NCI-H2081 (cell line): ENCODE results near the gene MYOG.

ENCODE experiments used
- DNase-seq, 2 experiments: peaks; one replicate each; lab custom pipeline; 2025; lab: John Stamatoyannopoulos, UW

Gene MYOG

DNA sequence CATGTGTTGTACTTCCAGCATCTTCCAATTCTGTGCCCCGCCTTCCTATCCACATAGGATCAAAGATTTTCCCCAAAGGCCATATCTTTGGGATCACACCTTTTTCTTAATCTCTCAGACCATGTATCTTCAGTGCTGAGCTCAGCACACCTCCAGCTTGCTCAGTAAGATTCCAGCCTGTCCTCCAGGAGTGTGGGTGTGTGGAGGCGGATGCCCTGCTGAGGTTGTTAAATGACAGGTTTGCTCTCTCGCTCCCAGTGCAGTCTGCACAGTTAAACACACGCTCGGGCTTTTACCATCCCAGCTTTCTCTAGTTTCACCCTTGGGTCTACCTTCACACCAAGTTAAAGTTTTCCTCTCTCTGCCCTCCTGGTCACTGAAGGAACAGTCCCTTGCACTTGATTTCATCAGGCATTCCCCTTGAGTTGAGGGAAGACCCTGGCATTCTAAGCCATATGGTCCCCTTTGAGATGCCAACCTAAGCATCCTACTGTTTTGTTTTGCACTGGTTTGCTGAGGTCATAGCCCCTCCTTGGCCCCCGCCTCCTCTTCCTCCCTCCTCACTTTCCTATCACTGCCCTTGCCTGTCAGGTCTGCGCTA, 13.7 kb downstream of the MYOG start:
- no peak for DNase-seq

DNA sequence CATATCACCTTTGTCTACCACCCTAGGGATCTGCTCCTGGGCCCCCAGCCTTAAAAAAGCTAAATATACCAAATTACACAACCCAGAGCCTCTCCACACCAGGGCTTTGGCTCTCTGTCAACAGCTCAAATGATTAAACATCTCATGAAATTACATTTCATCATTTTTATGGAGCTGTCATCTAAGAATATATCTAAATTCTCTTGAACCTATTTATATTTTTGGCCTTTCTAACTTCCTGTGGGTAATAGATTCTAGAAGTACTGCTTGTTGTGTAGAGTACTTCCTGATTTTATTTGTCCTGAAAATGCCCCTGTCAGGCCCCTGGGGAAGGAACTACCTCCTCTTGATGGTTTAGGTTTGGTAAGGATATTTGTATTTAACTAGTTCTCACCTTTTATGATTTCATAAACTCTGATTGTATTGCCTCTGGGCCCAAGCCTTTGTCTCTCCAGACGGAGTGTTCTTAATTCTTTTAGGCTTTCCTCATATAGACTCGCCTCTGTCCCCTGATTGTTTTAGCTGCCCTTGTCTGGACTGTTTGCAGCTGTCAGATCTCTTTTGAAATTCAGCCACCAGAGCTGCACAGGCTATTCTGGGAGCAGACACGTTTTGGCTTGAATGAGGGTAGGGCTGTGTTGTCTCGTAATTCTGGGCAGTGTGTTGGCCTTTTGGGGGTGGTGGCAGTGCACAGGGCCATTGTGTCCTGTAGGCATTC, 16.6 kb downstream of the MYOG start:
- DNase-seq: peak in 1 of 2 experiments; percentile 53

DNA sequence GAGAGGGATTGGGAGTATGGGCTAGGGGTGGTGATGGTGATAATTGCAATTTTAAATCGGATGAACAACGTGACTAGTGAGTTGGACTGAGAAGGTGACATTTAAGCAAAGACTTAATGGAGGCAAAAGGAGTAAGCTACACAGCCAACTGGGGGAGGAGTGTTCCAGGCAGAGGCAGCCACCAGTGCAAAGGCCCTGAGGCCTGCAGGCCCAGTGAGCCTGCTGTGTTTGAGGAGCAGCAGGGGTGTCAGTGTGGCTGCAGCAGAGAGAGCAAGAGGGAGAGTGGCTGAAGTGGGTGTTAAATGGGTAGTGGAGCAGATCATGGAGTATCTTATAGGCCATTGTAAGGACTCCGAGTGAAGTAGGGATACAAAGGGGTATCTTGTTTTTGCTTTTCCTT, 18.8 kb downstream of the MYOG start:
- no peak for DNase-seq

DNA sequence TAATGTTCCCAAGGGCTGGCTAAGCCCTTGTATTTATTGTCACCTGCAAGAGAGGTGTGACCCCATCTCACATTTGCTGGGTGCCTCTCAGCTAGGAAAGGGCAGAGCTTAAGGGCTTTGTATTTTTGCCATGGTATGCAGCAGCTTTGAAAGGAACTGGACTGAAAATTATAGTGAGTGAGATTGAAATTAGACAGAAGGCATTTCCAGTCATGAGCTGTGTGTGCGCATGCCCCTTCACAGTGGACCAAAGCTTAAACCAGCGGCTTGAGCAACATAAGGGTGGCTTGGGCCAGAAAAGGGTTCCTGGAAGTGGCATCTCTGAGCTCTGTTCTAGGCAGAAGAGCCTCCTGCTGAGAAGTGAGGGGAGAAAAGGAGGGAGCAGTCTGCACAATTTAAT, 19.8 kb downstream of the MYOG start:
- no peak for DNase-seq

DNA sequence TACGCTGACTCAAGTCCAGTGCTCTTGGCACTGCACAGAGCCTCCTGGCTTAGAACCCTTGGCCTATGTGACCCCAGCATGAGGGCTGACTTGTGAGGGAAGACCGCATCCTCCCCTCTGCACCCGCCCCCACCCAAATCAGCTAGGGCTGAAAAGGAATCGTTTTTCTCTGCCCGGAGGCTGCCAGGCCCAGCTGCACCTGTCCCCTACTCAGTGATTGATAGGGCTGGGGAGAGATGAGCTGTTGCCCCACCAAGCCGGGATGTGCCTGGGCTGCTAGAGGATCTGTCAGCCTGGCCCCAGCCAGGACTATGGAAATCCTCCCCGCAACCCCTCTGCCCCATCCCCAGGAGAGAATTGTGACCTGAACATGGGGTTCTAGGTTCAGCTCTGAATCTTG, 20.6 kb downstream of the MYOG start:
- no peak for DNase-seq

DNA sequence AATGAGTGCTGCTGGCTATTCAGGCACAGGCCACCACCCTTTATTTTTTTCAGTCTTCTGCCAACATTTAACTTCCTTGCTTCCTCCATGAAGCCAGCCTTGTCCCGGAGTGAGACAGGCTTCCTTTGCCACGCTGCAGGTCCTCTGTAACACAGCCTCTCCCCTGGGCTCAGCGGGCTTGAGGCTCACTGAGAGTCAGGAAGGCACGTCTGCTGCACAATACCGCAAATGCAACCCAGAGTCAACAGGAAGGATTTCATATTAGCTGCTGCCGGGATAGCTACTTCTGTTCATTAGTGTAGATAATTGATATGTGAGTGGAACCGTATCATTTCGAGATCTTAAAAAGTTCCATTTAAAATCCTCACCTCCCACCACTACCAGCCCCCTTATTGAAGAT, 22.5 kb downstream of the MYOG start:
- DNase-seq: no peak

DNA sequence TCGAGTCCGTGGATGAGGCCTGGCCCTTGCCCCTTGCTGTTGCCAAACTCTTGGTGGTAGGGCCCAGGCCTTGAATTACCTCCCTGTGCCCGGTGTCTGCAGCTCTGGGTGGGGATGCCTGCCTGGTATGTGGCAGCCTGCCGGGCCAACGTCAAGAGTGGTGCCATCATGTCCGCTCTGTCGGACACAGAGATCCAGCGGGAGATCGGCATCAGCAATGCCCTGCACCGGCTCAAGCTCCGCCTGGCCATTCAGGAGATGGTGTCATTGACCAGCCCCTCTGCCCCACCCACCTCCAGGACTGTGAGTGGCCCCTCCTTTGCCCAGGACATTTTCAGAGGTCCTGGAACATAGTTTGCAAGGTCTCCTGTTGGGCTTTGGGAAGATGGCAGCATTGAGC, 25.7 kb downstream of the MYOG start:
- DNase-seq: no peak

DNA sequence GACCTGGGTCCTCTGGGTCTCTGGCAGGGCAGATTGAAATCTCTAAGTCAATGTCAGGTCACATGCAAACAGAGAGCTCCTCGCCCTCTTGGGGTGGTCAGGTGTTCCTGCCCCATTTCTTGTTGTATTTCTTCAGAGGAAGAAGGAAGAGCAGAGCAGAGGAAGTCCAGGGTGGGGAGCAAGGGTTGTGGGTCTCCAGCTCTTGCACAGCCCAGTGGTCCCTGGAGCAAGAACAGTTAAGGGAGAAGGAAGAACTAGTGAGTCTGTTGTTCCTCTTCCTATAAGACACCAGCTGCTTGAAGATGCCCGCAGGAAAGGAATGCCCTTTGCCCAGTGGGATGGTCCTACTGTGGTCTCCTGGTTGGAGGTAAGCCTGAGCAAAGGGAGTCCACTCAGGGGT, 26.3 kb downstream of the MYOG start:
- DNase-seq: no peak

DNA sequence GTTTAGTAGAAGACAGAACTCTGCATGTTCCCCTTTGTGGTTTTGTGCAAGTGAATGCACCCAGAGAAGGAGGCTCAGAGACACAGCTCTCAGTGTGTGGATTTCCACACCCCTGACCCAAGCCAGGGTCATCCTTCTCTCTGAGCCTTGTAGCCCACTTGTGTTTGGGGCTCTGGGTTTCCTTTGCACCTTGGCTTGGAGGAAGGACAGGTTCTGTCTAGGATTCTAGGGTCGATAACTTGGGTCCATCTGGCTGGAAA, 27.2 kb downstream of the MYOG start:
- no peak for DNase-seq

DNA sequence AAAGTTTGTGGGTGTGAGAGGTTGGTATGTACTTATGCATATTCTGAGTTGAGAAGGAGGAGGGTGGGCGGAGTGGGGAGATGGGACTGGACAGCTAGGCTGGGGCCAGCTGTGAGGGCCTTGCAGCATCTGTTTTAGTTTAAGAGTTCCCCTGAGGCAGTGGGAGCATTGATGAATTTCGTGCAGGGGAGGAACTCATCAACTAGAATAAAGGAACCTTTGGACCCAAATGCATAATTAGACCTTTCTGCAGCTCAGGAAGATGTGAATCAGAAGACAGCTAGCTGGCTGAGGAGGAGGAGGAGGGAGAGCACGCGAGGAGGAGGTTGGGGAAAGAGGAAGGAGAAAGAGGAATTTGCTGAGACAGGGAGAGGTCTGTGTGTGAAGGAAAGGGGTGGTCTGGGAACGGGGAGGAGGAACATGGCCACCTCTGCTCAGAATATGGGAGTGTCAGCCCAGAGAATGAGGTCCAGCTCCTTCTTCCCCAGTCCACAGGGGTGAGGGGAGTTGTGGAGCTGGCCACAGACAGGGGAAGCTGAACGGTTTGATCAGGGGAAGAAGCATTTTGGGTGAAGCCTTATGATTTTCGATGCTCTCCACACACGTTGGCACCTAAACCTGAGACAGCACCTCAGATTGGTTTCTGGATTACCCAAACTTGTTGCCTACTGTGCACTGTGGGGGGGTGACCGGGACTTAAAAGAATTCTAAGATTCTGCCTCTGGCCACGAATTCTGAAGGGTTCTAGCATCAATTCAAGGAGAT, 27.7 kb downstream of the MYOG start:
- no peak for DNase-seq

DNA sequence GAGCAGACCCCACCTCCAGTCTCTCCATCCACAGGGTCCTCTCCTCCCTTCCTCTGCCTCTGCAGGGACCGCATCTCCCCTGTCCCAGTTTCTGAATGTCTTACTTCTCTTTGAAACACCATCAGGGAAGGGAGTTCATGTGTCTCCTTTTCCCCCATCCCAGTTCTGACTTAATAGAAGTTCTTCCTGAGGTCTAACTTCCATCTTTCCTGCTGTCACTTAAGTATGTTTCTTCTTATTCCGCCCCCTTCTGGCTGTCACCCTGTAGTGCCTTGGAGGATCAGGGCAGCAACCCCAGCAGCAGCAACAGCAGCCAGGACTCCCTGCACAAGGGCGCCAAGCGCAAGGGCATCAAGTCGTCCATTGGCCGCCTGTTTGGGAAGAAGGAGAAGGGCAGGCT, 29.3 kb downstream of the MYOG start:
- DNase-seq: no peak

DNA sequence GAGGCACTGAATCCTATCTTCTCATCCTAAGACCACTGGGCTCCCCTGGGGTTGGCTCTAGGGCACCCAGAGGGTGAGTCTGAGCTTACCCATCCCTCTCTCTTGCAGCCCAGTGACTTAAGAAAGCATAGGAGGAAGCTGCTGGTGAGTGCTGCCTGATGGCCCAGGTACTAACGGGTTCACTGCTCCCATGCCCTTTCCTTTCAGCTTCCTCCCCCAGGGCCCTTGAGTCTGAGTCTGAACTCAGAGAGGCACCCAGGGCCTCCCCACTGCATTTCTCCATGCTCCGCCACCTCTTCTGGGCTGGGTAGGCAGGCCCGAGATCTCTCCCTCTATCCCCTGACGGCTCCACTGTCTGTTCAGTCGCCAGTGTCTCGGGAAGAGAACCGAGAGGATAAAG, 29.8 kb downstream of the MYOG start:
- no peak for DNase-seq

DNA sequence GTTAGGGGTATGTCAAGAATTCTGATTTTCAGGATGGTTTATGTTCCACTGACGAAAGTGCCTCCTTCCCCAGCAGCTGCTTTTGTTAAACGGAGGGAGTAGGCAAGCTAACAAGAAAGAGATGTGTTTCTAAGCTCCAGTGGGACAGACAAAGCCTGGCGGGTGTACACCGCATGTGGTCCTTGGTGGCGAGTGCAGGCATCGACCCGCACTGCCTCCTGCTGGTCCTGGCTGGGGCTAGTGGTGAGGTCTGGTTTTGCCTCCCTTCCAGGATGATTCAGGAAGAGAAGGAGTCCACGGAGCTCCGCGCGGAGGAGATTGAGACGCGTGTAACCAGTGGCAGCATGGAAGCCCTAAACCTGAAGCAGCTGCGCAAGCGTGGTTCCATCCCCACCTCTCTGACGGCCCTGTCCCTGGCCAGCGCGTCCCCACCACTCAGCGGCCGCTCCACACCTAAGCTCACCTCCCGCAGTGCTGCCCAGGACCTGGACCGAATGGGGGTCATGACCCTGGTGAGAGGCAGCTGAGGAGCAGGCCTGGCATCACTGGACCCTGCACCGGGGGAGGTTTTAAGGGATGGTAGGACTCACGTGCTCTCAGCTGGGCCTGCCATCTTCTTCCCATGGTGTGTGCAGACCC, 30.5 kb downstream of the MYOG start:
- no peak for DNase-seq

DNA sequence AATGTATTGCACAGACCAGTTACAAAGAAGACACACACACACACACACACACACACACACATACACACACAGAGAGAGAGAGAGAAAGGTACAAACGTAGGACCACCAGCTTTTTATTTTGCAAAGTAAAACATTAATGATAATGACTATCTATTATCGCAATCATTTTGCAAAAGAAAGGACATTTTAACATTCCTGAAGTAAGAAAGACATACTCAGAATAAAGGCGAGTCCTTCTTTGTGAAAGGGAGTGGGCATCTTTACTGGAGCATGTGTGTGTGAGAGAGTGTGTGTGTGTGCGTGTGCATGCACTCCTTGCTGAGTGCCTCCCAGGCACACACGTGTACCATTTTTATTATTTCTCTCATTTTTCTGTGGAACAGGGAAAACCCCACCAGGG, 31.2 kb downstream of the MYOG start:
- no peak for DNase-seq

DNA sequence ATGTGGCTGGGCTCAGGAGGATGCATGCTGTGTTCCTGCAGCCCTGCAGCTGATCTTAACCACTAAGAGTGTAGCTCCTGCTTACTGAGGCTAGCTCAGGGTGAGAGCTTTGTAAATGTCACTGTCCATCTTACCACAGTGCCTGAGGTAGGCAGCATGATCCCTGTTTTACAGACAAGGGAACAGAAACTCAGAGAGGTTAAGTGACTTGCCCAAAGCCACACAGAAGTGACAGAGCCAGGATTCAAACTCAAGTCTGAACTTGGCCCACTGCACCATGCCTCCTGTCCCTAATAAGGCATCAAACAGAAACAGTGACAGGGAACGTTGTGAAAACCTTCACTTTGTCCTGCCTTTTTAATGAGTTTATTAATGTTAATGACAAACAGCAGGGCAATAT, 31.6 kb downstream of the MYOG start:
- no peak for DNase-seq

DNA sequence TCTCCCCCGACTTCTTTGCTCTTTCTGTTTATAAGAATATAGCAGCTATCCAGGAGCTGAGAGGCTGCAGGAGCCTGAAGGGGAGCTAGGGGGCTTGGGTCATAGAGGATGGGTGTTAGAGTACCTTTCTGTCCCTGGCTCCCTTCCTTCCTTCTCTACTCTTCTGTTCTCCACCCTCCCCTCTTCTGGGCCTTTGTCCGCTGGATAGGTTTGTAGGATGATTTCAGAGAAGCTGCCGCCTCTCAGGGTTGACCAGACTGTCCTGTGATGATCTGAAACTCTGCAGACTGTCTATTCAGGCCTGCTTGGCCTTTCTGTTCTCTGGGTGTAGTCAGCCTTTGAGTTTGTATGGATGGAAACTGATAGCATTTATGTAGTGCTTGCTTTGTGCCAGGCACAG, 33.2 kb downstream of the MYOG start:
- no peak for DNase-seq

DNA sequence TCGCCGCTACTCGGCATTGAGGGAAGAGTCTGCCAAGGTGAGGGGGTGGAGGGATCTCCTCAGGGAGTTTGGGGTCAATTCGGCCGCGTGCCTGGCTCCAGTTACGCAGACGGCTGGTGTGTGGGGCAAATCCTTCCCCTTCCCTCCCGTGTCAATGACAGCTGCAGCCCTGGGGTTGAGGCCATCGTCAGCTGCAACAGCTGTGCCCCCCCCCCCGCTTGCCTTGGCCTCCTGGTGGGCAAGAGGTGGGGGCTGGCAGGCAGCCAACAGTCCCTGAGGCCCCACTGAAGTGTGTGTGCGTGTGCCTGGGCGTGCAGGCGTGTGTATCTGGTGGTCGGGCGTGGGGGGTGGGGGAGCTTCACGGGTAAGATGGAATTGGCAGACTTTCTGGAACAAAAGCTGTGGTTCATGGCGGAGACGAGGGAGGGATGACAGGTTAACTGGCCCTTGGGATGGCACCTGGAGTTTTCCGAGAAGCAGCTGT, 33.9 kb downstream of the MYOG start:
- peak; percentile 50 to 73 for DNase-seq

DNA sequence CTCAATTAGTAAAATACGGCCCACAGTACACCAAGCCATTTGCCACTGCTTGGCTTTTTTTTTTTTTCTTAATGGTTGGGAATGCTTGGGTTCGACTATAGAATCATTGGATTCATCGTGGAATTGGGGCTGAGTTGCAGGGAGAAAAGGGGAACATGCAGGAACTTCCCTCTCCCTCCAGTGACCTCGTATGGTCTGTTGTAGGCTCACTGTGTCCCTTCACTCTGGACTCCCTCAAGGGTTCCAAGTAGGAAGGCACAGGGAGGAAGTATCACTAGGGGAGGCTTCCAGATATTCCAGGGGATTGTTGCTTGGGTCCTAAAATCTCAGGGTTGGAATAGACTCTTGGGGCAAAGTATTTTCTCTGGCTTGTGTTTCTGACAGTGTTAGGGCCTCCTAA, 35.0 kb downstream of the MYOG start:
- no peak for DNase-seq

DNA sequence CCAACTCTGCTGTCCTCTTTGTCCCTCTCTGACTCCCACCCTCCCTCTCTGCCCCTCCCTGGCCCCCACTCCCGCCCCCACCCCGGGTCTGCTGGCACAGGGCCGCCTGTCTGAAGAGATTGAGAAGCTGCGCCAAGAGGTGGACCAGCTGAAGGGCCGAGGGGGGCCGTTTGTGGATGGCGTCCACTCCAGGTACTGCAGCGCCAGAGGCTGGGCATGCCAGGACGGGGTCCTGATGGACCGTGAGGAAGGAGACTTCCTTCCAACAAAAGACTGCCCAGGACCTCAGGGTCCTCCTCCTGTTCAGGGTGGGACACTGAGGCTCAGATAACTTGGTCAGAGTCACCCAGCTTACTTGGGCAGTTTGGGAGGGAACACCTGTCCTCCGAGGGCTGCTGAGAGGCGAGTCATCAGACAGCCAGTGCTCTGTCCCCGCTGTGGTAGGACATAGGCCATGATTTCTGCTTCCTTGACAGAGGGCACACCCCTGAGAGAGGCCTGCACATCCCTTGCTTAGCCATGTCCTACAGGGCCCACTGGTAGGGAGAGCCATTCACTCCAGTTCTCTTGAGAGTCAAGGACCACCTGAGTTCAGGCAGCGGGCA, 36.1 kb downstream of the MYOG start:
- no peak for DNase-seq

DNA sequence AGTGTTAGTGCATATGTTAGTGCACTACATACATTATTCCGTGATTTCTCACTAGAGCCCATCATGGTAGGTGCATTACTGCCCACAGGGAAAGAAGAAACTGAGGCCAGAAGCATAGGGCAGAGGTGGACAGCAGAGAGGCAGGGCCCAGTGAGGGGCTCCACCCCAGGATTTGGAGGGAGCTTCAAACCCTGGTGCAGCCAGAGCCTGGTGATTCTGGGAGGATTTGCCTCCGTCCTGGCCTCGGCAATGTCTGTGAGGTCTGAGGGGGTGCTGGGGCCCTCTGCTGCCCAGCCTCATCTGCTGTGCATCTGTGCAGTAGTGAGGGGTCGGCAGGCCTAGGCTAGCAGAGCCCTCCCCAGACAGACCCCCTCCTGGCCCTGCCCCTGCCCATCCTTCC, 36.7 kb downstream of the MYOG start:
- no peak for DNase-seq

DNA sequence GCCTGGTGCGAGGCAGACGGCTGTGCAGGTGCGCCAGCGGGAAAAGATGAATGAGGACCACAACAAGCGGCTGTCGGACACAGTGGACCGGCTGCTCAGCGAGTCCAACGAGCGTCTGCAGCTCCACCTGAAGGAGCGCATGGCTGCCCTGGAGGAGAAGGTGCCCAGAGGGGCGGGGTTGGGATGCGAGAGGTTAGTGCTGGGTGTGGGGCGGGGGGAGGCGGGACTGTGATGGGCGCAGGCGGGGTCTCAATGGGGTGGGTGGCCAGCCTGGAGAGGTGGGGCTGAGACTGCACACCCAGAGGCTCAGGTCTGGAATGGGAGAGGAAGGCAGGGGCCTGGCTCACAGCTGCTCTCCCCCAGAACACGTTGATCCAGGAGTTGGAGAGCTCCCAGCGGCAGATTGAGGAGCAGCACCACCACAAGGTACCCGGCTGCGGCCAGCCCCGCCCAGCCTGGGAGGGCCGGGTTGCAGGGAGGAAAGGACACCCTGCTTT, 37.2 kb downstream of the MYOG start:
- no peak for DNase-seq

DNA sequence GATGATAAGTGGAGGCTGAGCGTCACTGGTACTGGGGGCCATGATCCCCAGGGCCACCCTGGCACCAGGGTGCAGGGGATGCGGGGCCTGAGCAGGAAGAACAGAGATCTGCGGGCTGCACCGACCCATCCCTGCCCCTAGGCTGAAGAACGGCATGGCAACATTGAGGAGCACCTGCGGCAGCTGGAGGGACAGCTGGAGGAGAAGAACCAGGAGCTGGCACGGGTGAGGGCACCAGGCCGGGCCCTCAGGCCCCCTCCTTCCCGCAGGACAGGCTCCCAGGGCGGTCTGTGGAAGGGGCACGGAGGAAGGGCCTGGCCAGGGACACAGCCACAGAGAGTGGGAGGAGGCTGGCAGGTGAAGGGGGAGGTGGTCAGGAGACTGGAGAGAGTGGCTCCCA, 37.7 kb downstream of the MYOG start:
- DNase-seq: no peak
